HG02571 (cell line): ENCODE data around the gene LOXL3.
"Not testable (repeated sequence)": the region's sequence is repeated elsewhere in the genome, so short reads cannot be mapped to it uniquely, and the experiment has no call there.

Source experiments
- ATAC-seq: cut with Tn5 transposase; IDR thresholded peaks from one replicate; pipeline ENCODE4 v1.9.1; 2021; ENCODE audit warnings: mild to moderate bottlenecking, moderate library complexity; ENCODE audit not compliant: unreplicated experiment

Gene LOXL3

GRCh38 chr2:74497777-74498499 lies 55.8 kb downstream of the LOXL3 start:
- ATAC-seq, result no peak

GRCh38 chr2:74496997-74497776 lies 56.6 kb downstream of the LOXL3 start:
- no peak for ATAC-seq

GRCh38 chr2:74495440-74495839 lies 58.3 kb downstream of the LOXL3 start:
- ATAC-seq, result no peak

- no peak for ATAC-seq
Observed at GRCh38 chr2:74493546-74493945, 60.2 kb downstream of the LOXL3 start.

- ATAC-seq, result no peak
Observed at GRCh38 chr2:74491648-74492544, 61.8 kb downstream of the LOXL3 start.

- no peak for ATAC-seq
Observed at GRCh38 chr2:74489906-74490305, 63.8 kb downstream of the LOXL3 start.

GRCh38 chr2:74488643-74489481 lies 64.9 kb downstream of the LOXL3 start:
- no peak for ATAC-seq

- ATAC-seq, result no peak
Observed at GRCh38 chr2:74486141-74486540, 67.6 kb downstream of the LOXL3 start.

- not testable (repeated sequence) for ATAC-seq
Observed at GRCh38 chr2:74483675-74484164, 70.0 kb downstream of the LOXL3 start.

- peak; percentile 90 for ATAC-seq
Observed at GRCh38 chr2:74482801-74483674, 70.7 kb downstream of the LOXL3 start, which contains the start of the genes CCDC142 and TTC31. TSS of gene CCDC142 (minus strand) at chr2:74482998. CDS start at chr2:74482837, 161 bp downstream. TSS of gene TTC31 (plus strand) at chr2:74483081. CDS start at chr2:74483096, 15 bp downstream.
